C4-2B (cell line): ENCODE data around the gene ANKRA2.

Experiments
- ZFX ChIP-seq: fragments of 450-650 bp; IDR thresholded peaks from 2 replicates; pipeline ENCODE4 v1.6.1; 2017
- TF ChIP-seq, protein P1 (sequence below): fragments of 450-650 bp; conservative IDR thresholded peaks from 2 replicates; pipeline ENCODE4 v1.5.1; 2017; ENCODE audit warnings: mild to moderate bottlenecking

DNA sequence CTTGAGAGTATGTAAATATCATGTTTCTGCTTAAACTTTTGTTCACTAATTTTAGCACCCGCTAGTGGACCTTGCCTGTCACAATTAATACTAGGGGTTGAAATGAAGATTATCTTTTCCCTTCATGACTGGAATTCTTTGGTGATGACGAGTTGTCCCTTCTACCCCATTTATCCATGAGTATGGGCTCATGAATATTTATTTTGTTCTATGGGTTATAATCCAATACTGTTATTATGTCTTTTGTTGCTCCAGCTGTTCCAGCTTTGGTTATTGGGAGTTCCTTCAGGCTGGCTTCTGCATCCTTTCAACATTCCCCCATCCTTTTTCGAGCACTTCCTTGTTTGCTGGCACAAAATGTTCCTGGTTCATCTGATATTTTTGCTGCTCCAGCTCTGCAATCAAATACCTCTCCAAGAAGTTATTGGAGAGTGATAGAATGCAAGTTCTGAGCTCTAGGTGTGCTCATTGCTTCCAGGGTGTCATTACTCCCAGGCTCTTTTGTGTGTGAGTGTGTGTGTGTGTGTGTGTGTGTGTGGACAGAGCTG, 40.8 kb upstream of the ANKRA2 start:
- TF ChIP-seq, protein P1, sequence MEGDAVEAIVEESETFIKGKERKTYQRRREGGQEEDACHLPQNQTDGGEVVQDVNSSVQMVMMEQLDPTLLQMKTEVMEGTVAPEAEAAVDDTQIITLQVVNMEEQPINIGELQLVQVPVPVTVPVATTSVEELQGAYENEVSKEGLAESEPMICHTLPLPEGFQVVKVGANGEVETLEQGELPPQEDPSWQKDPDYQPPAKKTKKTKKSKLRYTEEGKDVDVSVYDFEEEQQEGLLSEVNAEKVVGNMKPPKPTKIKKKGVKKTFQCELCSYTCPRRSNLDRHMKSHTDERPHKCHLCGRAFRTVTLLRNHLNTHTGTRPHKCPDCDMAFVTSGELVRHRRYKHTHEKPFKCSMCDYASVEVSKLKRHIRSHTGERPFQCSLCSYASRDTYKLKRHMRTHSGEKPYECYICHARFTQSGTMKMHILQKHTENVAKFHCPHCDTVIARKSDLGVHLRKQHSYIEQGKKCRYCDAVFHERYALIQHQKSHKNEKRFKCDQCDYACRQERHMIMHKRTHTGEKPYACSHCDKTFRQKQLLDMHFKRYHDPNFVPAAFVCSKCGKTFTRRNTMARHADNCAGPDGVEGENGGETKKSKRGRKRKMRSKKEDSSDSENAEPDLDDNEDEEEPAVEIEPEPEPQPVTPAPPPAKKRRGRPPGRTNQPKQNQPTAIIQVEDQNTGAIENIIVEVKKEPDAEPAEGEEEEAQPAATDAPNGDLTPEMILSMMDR: peak; percentile 31
- no peak for TF ChIP-seq ZFX
